Measurements from ENCODE around the gene ETS2.
"Not testable (repeated sequence)": the region's sequence is repeated elsewhere in the genome, so short reads cannot be mapped to it uniquely, and the experiment has no call there.

ETS2 gene

GRCh38 chr21:38839328-38840286, 33.9 kb downstream of the ETS2 start:
- no peak for DNase-seq (ENCODE audit: low spot score)

DNA sequence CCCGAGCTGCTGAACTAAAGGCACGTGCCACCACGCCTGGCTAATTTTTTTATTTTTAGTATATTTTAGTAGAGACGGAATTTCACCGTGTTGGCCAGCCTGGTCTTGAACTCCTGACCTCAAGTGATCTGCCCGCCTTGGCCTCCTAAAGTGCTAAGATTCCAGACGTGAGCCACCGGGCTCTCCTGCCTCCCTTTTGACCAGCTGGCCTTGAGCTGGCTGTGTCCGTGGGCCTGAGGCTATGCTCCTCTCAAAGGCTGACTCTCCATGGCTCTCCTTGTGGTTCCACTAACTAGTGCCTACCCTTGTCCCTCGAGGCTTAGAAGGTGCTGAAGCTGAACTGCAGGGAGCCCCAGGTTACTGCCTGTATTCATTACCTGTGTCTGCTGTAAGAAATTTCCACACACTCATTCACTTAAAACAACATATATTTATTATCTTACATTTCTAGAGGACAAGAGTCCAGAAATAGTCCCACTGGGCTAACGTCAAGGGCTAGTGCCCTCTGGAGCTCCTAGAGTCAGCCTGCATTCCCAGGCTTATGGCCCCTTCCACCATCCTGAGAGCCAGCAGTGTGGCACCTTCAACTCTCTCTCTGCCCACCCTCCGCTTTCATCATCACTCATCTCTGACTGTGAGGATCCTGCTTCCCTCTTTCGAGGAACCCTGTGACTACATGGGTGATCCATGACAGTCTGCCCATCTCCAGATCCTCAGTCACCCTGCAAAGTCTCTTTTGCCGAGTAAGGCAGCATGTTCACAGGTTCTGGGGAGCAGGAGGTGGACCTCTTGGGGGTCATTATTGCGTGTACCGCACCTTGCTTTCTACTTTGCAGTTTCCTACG, 34.9 kb downstream of the ETS2 start:
- no peak for DNase-seq (ENCODE audit: low spot score)

GRCh38 chr21:38841472-38841871, 35.7 kb downstream of the ETS2 start:
- no peak for DNase-seq (ENCODE audit: low spot score)

- no peak for DNase-seq (ENCODE audit: low spot score)
These were observed 36.4 kb downstream of the ETS2 start for GRCh38 chr21:38842079-38842478.

DNA sequence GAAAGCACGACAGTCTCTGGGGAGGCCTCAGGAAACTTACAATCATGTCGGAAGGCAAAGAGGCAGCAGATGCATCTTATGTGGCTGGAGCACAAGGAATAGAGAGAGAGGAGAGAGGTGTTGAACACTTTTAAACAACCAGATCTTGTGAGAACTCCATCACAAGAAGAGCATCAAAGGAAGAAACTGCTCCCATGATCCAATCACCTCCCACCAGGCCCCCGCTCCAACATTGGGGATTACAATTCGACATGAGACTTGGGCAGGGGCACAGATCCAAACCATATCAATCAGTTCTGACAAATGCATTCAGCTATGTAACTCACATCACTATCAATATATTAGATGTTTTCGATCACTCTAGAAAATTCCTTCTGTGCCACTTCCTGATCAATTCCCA, 37.6 kb downstream of the ETS2 start:
- no peak for DNase-seq (ENCODE audit: low spot score)

- DNase-seq (ENCODE audit: low spot score): no peak
These were observed 38.2 kb downstream of the ETS2 start for GRCh38 chr21:38843806-38844503.

DNA sequence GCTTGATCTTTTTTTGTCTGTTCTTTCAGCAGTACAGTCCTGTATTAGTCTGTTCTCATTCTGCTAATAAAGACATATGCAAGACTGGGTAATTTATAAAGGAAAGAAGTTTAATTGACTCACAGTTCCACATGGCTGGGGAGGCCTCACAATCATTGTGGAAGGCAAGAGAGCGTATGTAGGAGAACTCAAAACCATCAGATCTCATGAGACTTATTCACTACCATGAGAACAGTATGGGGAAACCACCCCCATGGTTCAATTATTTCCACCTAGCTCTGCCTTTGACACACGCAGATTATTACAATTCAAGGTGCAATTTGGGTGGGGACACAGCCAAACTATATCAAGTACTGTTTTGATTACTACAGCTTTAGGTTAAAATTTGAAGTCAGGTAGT, 39.6 kb downstream of the ETS2 start:
- not testable (repeated sequence) for DNase-seq (ENCODE audit: low spot score)

DNA sequence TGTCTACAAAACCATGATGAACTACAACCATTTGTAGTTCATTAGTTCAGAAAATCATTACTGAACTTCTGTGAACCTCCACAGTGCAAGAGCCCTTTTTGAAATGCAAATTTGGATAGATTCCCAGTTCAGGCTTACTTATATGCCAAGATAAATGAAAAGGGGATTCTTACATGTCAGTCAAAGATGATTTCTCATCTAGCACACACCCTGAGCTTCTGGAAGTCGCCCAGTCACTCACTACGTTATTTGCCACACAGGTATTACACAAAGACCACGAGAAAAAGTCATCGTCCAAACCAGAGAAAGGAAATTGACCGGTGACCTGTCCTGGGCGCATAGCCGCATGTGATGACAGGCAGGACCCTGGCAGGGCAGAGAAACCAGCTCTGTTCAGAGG, 41.8 kb downstream of the ETS2 start:
- DNase-seq (ENCODE audit: low spot score): no peak

DNA sequence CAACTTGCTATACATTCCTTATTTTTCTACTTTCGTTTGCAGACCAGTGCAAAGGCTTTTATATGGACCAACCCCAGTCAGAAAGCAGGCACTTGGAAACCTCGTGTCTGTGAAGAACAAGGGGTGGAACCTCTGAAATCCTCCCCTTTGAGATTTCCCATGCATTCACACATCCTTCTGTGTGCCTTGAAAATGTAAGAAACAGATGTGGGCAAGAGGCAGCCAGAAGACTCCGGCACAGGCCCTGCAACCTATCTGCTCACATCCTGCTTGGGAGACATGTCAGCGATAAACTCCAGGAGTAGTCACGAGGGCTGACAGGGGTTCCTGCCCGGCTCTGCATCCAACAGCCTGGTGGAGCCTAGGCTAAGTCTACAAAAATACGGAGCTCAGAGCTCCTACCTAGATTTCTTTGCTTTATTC, 42.5 kb downstream of the ETS2 start:
- no peak for DNase-seq (ENCODE audit: low spot score)

- DNase-seq (ENCODE audit: low spot score): no peak
These were observed 44.0 kb downstream of the ETS2 start for GRCh38 chr21:38849776-38850175.

GRCh38 chr21:38850277-38850951, 44.7 kb downstream of the ETS2 start:
- DNase-seq (ENCODE audit: low spot score): no peak

GRCh38 chr21:38851101-38851500, 45.4 kb downstream of the ETS2 start:
- DNase-seq (ENCODE audit: low spot score): no peak

- no peak for DNase-seq (ENCODE audit: low spot score)
These were observed 46.5 kb downstream of the ETS2 start for GRCh38 chr21:38852278-38852677.

- no peak for DNase-seq (ENCODE audit: low spot score)
These were observed 47.0 kb downstream of the ETS2 start for GRCh38 chr21:38852708-38853107.

DNA sequence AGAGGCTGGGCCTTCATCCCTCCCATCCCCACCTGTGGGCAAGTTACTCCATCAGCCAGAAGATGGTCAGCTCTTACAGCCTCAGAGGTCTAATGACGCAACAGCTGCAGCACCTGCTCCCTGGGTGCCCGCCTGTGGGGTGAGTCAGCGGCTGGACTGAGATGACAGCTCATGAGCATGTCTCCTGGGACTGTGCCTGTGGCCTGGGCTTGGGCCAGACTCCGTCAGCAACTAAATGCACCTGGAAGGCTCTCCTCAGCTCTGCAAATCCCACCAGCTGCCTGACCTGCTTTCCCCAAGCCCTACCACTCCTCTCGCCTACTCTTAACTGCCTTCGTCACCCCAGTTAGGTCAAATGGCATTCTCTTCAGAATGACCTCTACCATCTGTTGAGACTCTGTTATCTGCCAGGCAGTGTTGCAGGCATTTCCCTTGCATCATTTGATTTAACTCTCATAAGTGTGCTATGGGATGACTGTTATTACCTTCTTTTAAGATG, 47.7 kb downstream of the ETS2 start:
- no peak for DNase-seq (ENCODE audit: low spot score)

- DNase-seq (ENCODE audit: low spot score): no peak
These were observed 51.6 kb downstream of the ETS2 start for GRCh38 chr21:38857152-38857825.

GRCh38 chr21:38858026-38858811, 52.5 kb downstream of the ETS2 start:
- no peak for DNase-seq (ENCODE audit: low spot score)

DNA sequence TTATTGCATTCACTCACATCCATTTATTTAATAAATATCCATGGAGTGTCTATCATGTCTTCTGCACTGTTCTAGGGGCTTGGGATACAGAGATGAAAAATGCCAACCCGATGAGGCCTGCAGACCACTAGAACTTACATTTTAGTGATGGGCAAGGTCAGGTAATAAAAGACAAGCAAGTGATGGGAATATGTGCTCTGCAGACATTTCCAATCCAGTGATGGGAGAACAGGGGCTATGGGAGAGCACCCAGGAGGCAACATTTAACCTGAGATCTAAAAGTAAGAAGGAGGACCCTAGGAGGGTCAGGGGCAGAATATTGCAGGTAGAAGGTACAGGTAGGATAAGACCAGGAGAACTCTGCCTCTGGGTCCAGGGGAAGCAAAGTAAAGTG, 53.1 kb downstream of the ETS2 start:
- no peak for DNase-seq (ENCODE audit: low spot score)

DNA sequence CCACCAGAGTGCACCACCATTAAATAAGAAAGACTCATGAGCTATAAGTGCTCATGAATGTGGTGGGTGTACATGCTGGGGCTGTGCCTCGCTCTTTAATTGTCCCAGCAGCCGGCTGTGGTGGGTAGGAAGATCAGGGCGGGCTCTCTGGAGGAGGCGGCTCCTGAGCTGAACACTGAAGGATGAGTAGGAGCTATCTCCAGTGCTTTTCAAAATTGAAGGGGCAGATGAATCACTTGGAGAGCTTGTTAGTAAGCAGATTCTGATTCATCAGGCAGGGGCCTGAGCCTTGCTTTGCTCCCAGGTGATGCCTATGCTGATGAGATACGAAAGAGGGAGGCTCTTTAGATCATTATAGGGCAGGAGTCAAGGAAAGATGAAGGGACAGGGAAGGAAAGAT, 54.1 kb downstream of the ETS2 start:
- DNase-seq (ENCODE audit: low spot score): no peak

- DNase-seq (ENCODE audit: low spot score): no peak
These were observed 55.3 kb downstream of the ETS2 start for GRCh38 chr21:38861056-38861455.

All from globus pallidus (tissue), 1 donor.